Astrocyte (in vitro differentiated cells and primary cell): Measurements from ENCODE around the gene TAF4. TPM values are rescaled to one million over a fixed set of nuclear protein-coding genes. Genes with fewer than 3 reads are reported as not detected.

Experiments used
- DNase-seq: peaks from one replicate; pipeline ENCODE4 v3.0.0-alpha.2; 2010; ENCODE audit warnings: low read depth
- FAIRE-seq: peaks from 2 replicates; lab custom pipeline; 2011; peaks lifted over from hg19 to GRCh38; lab: Jason Lieb, UNC
- H2AFZ ChIP-seq: 2 replicates; pipeline ENCODE4 v1.6.0; 2012; ENCODE audit warnings: low read depth, low read length, inconsistent platforms
- H3K27ac ChIP-seq: 2 replicates; pipeline ENCODE4 v1.5.1; 2011; ENCODE audit warnings: low read depth, low read length, inconsistent platforms
- H3K27me3 ChIP-seq: 2 replicates; pipeline ENCODE4 v1.6.0; 2011; ENCODE audit warnings: low read length, inconsistent platforms; ENCODE audit not compliant: insufficient read depth
- H3K36me3 ChIP-seq: 2 replicates; pipeline ENCODE4 v1.5.1; 2011; ENCODE audit warnings: low read length, inconsistent platforms; ENCODE audit not compliant: insufficient read depth
- H3K4me1 ChIP-seq: 2 replicates; pipeline ENCODE4 v1.5.1; 2011; ENCODE audit warnings: low read length, inconsistent platforms; ENCODE audit not compliant: insufficient read depth
- H3K4me2 ChIP-seq: 2 replicates; pipeline ENCODE4 v1.6.0; 2012; ENCODE audit warnings: low read length, inconsistent platforms
- H3K4me3 ChIP-seq: 2 replicates; pipeline ENCODE4 v1.5.1; 2011; ENCODE audit warnings: low read depth, mild to moderate bottlenecking, low read length, inconsistent platforms; ENCODE audit not compliant: insufficient read depth
- H3K79me2 ChIP-seq: 2 replicates; pipeline ENCODE4 v1.6.0; 2012; ENCODE audit warnings: mild to moderate bottlenecking, low read length, inconsistent platforms; ENCODE audit not compliant: insufficient read depth
- H3K9ac ChIP-seq: 2 replicates; pipeline ENCODE4 v1.6.0; 2012; ENCODE audit warnings: mild to moderate bottlenecking, low read length, inconsistent platforms
- H3K9me3 ChIP-seq: 2 replicates; pipeline ENCODE4 v1.5.1; 2012; ENCODE audit warnings: low read depth, mild to moderate bottlenecking, low read length, inconsistent platforms; ENCODE audit not compliant: insufficient read depth
- H4K20me1 ChIP-seq: 2 replicates; pipeline ENCODE4 v1.6.0; 2012; ENCODE audit warnings: low read length, inconsistent platforms; ENCODE audit not compliant: insufficient read depth
- H3K27ac Mint-ChIP-seq: one replicate; pipeline ENCODE4 v1.8.0; 2021; ENCODE audit warnings: mild to moderate bottlenecking, mixed read lengths; ENCODE audit not compliant: unreplicated experiment
- H3K27me3 Mint-ChIP-seq: one replicate; pipeline ENCODE4 v1.8.0; 2021; ENCODE audit warnings: low read depth, mixed read lengths; ENCODE audit not compliant: unreplicated experiment
- H3K36me3 Mint-ChIP-seq: one replicate; pipeline ENCODE4 v1.8.0; 2021; ENCODE audit warnings: low read depth, mixed read lengths; ENCODE audit not compliant: unreplicated experiment
- H3K4me1 Mint-ChIP-seq: one replicate; pipeline ENCODE4 v1.8.0; 2021; ENCODE audit warnings: low read depth, mixed read lengths; ENCODE audit not compliant: unreplicated experiment
- H3K4me3 Mint-ChIP-seq: one replicate; pipeline ENCODE4 v1.8.0; 2021; ENCODE audit warnings: mild to moderate bottlenecking, moderate library complexity, mixed read lengths; ENCODE audit not compliant: unreplicated experiment
- H3K9me3 Mint-ChIP-seq: one replicate; pipeline ENCODE4 v1.8.0; 2021; ENCODE audit warnings: mild to moderate bottlenecking, mixed read lengths; ENCODE audit not compliant: unreplicated experiment
- EZH2 ChIP-seq: IDR thresholded peaks from 2 replicates; pipeline ENCODE4 v1.6.1; 2012; ENCODE audit warnings: mild to moderate bottlenecking, low read length, inconsistent platforms; ENCODE audit not compliant: insufficient read depth
- total RNA-seq: library from RNA; stranded (reverse); gene quantifications from 2 replicates; pipeline ENCODE4 v1.2.1, GENCODE V29; 2021
- TF ChIP-seq, protein P1 (sequence below): IDR thresholded peaks from 2 replicates; pipeline ENCODE4 v1.5.1; 2011; ENCODE audit warnings: low read depth, mild to moderate bottlenecking, inconsistent platforms, low read length, moderate library complexity; ENCODE audit not compliant: insufficient read depth

TAF4 gene
- total RNA-seq, 1 donor from 2014 or later: 11.8 TPM

DNA sequence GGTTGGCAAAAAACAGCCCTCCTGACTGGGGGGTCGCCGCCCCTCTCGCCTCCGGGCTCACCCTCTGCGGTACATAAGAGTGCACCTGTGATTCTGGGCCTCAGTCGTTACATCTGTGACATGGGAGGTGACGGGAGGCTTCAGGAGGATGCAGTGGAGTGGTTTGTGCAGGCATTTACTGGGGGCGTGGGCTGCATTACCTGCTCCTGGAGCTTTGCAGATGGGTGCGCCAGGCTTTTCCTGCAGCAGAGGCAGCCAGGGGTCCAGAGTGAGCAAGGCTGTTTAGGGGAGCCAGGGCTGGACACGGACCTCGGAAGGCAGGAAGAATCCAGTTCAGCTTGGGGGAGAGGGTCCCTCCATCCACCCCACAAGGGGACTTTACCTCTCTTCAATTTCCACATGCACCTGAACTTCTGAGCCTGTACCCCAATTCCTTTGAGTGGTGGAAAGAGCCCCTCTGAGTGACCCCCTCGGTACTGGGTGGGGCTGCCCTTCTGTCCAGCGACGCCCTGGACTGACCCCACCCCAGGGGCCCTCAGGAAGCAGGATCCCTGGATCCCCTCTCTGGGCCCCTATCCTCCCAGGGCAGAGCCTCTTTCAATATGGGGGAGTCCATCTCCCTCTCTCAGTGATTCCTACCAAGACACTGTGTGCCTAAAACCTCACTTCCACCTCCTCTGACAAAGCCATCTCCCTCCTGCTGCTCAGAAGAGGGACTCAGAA, 134.0 kb downstream of the TAF4 start:
- no peaks in the 10 kb centered on the region for H3K36me3 ChIP-seq
- peaks cover 4% of the 10 kb centered on the region for H3K36me3 Mint-ChIP-seq
- no peaks in the 10 kb centered on the region for H4K20me1 ChIP-seq
- no peak for DNase-seq
- no peak for FAIRE-seq
- H3K4me2 ChIP-seq: no peak overlapping the region
- no peaks in the 10 kb centered on the region for H3K9me3 ChIP-seq
- H3K27ac Mint-ChIP-seq: no peak overlapping the region
- H3K27ac ChIP-seq: no peak overlapping the region
- H3K9ac ChIP-seq: no peak overlapping the region
- TF ChIP-seq, protein P1, sequence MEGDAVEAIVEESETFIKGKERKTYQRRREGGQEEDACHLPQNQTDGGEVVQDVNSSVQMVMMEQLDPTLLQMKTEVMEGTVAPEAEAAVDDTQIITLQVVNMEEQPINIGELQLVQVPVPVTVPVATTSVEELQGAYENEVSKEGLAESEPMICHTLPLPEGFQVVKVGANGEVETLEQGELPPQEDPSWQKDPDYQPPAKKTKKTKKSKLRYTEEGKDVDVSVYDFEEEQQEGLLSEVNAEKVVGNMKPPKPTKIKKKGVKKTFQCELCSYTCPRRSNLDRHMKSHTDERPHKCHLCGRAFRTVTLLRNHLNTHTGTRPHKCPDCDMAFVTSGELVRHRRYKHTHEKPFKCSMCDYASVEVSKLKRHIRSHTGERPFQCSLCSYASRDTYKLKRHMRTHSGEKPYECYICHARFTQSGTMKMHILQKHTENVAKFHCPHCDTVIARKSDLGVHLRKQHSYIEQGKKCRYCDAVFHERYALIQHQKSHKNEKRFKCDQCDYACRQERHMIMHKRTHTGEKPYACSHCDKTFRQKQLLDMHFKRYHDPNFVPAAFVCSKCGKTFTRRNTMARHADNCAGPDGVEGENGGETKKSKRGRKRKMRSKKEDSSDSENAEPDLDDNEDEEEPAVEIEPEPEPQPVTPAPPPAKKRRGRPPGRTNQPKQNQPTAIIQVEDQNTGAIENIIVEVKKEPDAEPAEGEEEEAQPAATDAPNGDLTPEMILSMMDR: no peak
- no peak for TF ChIP-seq EZH2
- no peak overlapping the region for H3K4me3 Mint-ChIP-seq
- H3K27me3 Mint-ChIP-seq: peaks cover 5% of the 10 kb centered on the region
- no peaks in the 10 kb centered on the region for H3K4me1 Mint-ChIP-seq
- no peaks in the 10 kb centered on the region for H3K27me3 ChIP-seq
- no peaks in the 10 kb centered on the region for H3K4me1 ChIP-seq
- H3K79me2 ChIP-seq: no peaks in the 10 kb centered on the region
- peaks cover 1% of the 10 kb centered on the region for H3K9me3 Mint-ChIP-seq
- no peak overlapping the region for H3K4me3 ChIP-seq
- no peak overlapping the region for H2AFZ ChIP-seq

DNA sequence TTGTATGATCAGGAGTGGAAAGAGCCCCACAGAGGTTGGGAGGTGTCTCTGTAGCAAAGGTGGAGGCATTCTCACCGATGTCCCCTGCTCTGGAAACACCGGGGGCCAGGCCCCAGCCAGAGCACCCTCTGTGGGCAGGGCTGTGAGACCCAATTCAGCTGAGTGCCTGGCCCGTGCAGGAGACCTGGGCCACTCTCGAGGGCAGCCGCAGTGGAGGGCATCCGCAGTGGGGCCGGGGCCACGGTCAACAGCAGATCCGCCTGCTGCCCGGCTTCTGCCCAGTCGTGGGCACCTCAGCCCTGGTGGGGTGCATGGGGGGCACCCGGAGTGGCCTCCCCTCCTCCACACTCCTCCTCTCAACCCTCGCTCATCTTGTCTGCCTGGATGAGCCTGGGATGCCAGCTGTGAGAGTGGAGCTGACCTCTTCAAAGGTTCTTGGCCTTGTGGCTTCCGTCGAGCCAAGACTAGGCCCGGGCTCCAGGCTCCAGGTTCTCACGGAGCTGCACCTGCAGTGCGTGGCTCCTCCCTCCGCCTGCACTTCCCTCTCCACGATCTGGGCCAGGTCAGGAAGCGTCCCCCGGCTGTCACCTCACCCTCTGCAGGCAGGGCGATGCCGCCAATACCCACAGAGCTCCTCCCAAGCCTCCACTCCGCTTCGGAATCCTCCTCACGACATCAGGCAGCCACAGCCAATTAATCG, 134.8 kb downstream of the TAF4 start:
- H3K9me3 Mint-ChIP-seq: peaks cover 1% of the 10 kb centered on the region
- H3K4me1 ChIP-seq: peaks cover 4% of the 10 kb centered on the region

More for the DNA sequence above, 134.8 kb downstream of the TAF4 start:
- FAIRE-seq: no peak
- H3K4me3 Mint-ChIP-seq: no peak overlapping the region
- Histone ChIP-seq H2AFZ (no peak overlapping the region), H4K20me1 (no peaks in the 10 kb centered on the region), H3K36me3 (no peaks in the 10 kb centered on the region), H3K4me3 (no peak overlapping the region), H3K9ac (no peak overlapping the region), H3K27ac (no peak overlapping the region), H3K9me3 (no peaks in the 10 kb centered on the region), H3K27me3 (no peaks in the 10 kb centered on the region), H3K79me2 (no peaks in the 10 kb centered on the region), H3K4me2 (no peak overlapping the region)
- peaks cover 5% of the 10 kb centered on the region for H3K36me3 Mint-ChIP-seq
- TF ChIP-seq EZH2: no peak
- TF ChIP-seq, protein P1: no peak
- H3K27me3 Mint-ChIP-seq: peaks cover 6% of the 10 kb centered on the region
- no peak for DNase-seq
- peaks cover 2% of the 10 kb centered on the region for H3K4me1 Mint-ChIP-seq
- no peak overlapping the region for H3K27ac Mint-ChIP-seq
